ENCODE results near the gene CRX. TPM values are rescaled to one million over a fixed set of nuclear protein-coding genes. Genes with fewer than 3 reads are reported as not detected.

Gene CRX
- total and polyA plus RNA-seq, 2 of the 13 experiments (the other 11 are each of a cell fraction or from before 2014, with no cell fraction given): not detected

GRCh38 chr19:47863514-47863936 lies 41.8 kb downstream of the CRX start (continued):
- TF ChIP-seq ZBTB4 (CRISPR knock-in tag; IDR thresholded peaks at IDR 0.05; ENCODE audit: borderline replicate concordance) (no peak), THRA (CRISPR knock-in tag; IDR thresholded peaks at IDR 0.05; ENCODE audit: borderline replicate concordance) (peak; percentile 40; the same call in 1 of the 2 replicates), ZNF431 (CRISPR knock-in tag; IDR thresholded peaks at IDR 0.05; ENCODE audit: borderline replicate concordance, low read depth) (no peak), ZNF614 (CRISPR knock-in tag; IDR thresholded peaks at IDR 0.05; ENCODE audit: borderline replicate concordance) (peak; percentile 38; the same call in 1 of the 2 replicates), HMGXB4 (CRISPR knock-in tag; IDR thresholded peaks at IDR 0.05; ENCODE audit: borderline replicate concordance in 1 of 2, low read depth in 1 of 2) (peak; percentile 55 to 78; a peak in 2 of 4 replicates), BRD4 (CRISPR knock-in tag; IDR thresholded peaks at IDR 0.05) (no peak), ZNF670 (CRISPR knock-in tag; IDR thresholded peaks at IDR 0.05; ENCODE audit: borderline replicate concordance) (no peak), CBX5 (CRISPR knock-in tag; IDR thresholded peaks at IDR 0.05; ENCODE audit: borderline replicate concordance) (0 out of 2 replicates have a peak, but pooled peaks have one; percentile 22), IRF2 (CRISPR knock-in tag; IDR thresholded peaks at IDR 0.05) (0 out of 2 replicates have a peak, but pooled peaks have one; percentile 33), ZNF724P (CRISPR knock-in tag; IDR thresholded peaks at IDR 0.05; ENCODE audit: borderline replicate concordance) (0 out of 2 replicates have a peak, but pooled peaks have one; percentile 31), BATF2 (CRISPR knock-in tag; IDR thresholded peaks at IDR 0.05) (no peak)

Data from HepG2 (cell line).